Tibial nerve (tissue), 4 donors: Measurements from ENCODE around the gene TOMM6. TPM values are rescaled to one million over a fixed set of nuclear protein-coding genes. Genes with fewer than 3 reads are reported as not detected.
"Not testable (repeated sequence)": the region's sequence is repeated elsewhere in the genome, so short reads cannot be mapped to it uniquely, and the experiment has no call there.

Source experiments
- DNase-seq, 2 donors: peaks; one replicate each; pipeline ENCODE4 v3.0.0-alpha.2; 2019; ENCODE audit warnings: low spot score in 2 of 2
- H3K27ac ChIP-seq, 4 donors: fragments of 200-600 bp; sonication (generic) in 3 of 4; one replicate each; pipeline ENCODE4 v1.5.1; 2017 to 2019; ENCODE audit warnings: mild to moderate bottlenecking in 1 of 4
- H3K27me3 ChIP-seq, 2 donors: fragments of 200-600 bp; sonication (generic) in 1 of 2; one replicate each; pipeline versions ENCODE4 v1.5.1 to v1.6.0; 2017 to 2019
- H3K36me3 ChIP-seq, 3 donors: fragments of 200-600 bp; sonication (generic); one replicate each; pipeline ENCODE4 v1.5.1; 2018 to 2019
- H3K4me1 ChIP-seq, 4 donors: fragments of 200-600 bp; sonication (generic) in 3 of 4; one replicate each; pipeline ENCODE4 v1.5.1; 2017 to 2019
- H3K4me3 ChIP-seq, 4 donors: fragments of 200-600 bp; sonication (generic) in 3 of 4; one replicate each; pipeline ENCODE4 v1.5.1; 2017 to 2019; ENCODE audit warnings: mild to moderate bottlenecking in 1 of 4, moderate library complexity in 1 of 4
- H3K9me3 ChIP-seq, 4 donors: fragments of 200-600 bp; sonication (generic) in 3 of 4; one replicate each; pipeline ENCODE4 v1.5.1; 2017 to 2019
- CTCF ChIP-seq, 5 experiments: fragments of 200-600 bp in 3 of 5; fragments of 450-650 bp in 2 of 5; sonication (generic) in 3 of 5; IDR thresholded peaks; one replicate each; pipeline ENCODE4 v1.5.1; 2016 to 2019; ENCODE audit warnings: antibody characterized with exemption in 5 of 5, mild to moderate bottlenecking in 3 of 5, moderate library complexity in 2 of 5
- EP300 ChIP-seq, 2 donors: sonication (generic); formaldehyde crosslinking; IDR thresholded peaks; one replicate each; pipeline ENCODE4 v1.6.1; 2017; ENCODE audit warnings: antibody characterized with exemption in 2 of 2, mild to moderate bottlenecking in 1 of 2
- POLR2A ChIP-seq, 2 donors: fragments of 450-650 bp; IDR thresholded peaks; one replicate each; pipeline ENCODE4 v1.6.1; 2017; ENCODE audit warnings: antibody characterized with exemption in 2 of 2, mild to moderate bottlenecking in 2 of 2, moderate library complexity in 2 of 2
- WGBS, 2 donors: methylation state at CpG; one replicate each; pipeline ENCODE4 v1.1.5; 2018; 5-methylcytosine and 5-hydroxymethylcytosine counted together
- total RNA-seq, 4 donors: library from RNA; depleted of rRNA; stranded (reverse); fragments of >200 nt; gene quantifications; one replicate each; pipeline ENCODE4 v1.1.0, GENCODE V29; 2016

TOMM6 gene
- total RNA-seq, 4 donors from 2014 or later, result 76.1 to 121 (median 99.8) TPM

GRCh38 chr6:41758641-41759035 lies 28.9 kb upstream of the TOMM6 start:
- no peaks in the 10 kb centered on the region for H3K27me3 ChIP-seq
- DNase-seq, result no peak
- no peak overlapping the region for H3K27ac ChIP-seq
- WGBS, 2 donors, result 83 to 94% methylated on average over 6 of the region's 6 CpGs
- no peaks in the 10 kb centered on the region for H3K36me3 ChIP-seq
- H3K4me3 ChIP-seq, result no peak overlapping the region
- no peaks in the 10 kb centered on the region for H3K9me3 ChIP-seq
- no peaks in the 10 kb centered on the region for H3K4me1 ChIP-seq
- no peak for TF ChIP-seq EP300 (IDR thresholded peaks at IDR 0.05)
- no peak for TF ChIP-seq CTCF (IDR thresholded peaks at IDR 0.05)
- no peak for TF ChIP-seq POLR2A (IDR thresholded peaks at IDR 0.05)

- Histone ChIP-seq H3K27ac (no peak overlapping the region), H3K9me3 (no peaks in the 10 kb centered on the region), H3K36me3 (no peaks in the 10 kb centered on the region), H3K27me3 (no peaks in the 10 kb centered on the region), H3K4me1 (no peaks in the 10 kb centered on the region), H3K4me3 (no peak overlapping the region)
- 86 to 89% methylated on average over 10 to 12 of the region's 13 CpGs for WGBS, 2 donors
- DNase-seq, result no peak
- TF ChIP-seq POLR2A (IDR thresholded peaks at IDR 0.05), result no peak
- no peak for TF ChIP-seq CTCF (IDR thresholded peaks at IDR 0.05)
- no peak for TF ChIP-seq EP300 (IDR thresholded peaks at IDR 0.05)
Measured at GRCh38 chr6:41759106-41759904, 28.2 kb upstream of the TOMM6 start.

GRCh38 chr6:41759905-41760579 lies 27.5 kb upstream of the TOMM6 start:
- no peaks in the 10 kb centered on the region for H3K4me1 ChIP-seq

GRCh38 chr6:41763470-41763869 lies 24.0 kb upstream of the TOMM6 start:
- no peak overlapping the region for H3K4me3 ChIP-seq
- no peaks in the 10 kb centered on the region for H3K27me3 ChIP-seq
- no peak overlapping the region for H3K27ac ChIP-seq
- no peak for DNase-seq
- H3K9me3 ChIP-seq, result no peaks in the 10 kb centered on the region
- TF ChIP-seq CTCF (IDR thresholded peaks at IDR 0.05) (no peak), POLR2A (IDR thresholded peaks at IDR 0.05) (no peak), EP300 (IDR thresholded peaks at IDR 0.05) (no peak)
- 8 to 18% methylated on average over 2 of the region's 2 CpGs for WGBS, 2 donors
- peaks cover 0 to 3% (median 0%) of the 10 kb centered on the region in 3 donors for H3K36me3 ChIP-seq
- peaks cover 0 to 9% (median 0%) of the 10 kb centered on the region in 4 donors for H3K4me1 ChIP-seq

More at GRCh38 chr6:41759905-41760579, 27.5 kb upstream of the TOMM6 start:
- 74 to 88% methylated on average over 2 of the region's 2 CpGs for WGBS, 2 donors
- DNase-seq, result no peak
- Histone ChIP-seq H3K36me3 (no peaks in the 10 kb centered on the region), H3K27me3 (no peaks in the 10 kb centered on the region), H3K27ac (no peak overlapping the region), H3K4me3 (no peak overlapping the region), H3K9me3 (no peaks in the 10 kb centered on the region)
- TF ChIP-seq POLR2A (IDR thresholded peaks at IDR 0.05) (no peak), EP300 (IDR thresholded peaks at IDR 0.05) (no peak), CTCF (IDR thresholded peaks at IDR 0.05) (no peak)

GRCh38 chr6:41766043-41766664 lies 21.3 kb upstream of the TOMM6 start:
- DNase-seq, H3K4me1 ChIP-seq, H3K27me3 ChIP-seq, H3K9me3 ChIP-seq, H3K27ac ChIP-seq, H3K4me3 ChIP-seq: not testable (repeated sequence)
- WGBS, 2 donors, result 92% methylated on average over 4 of the region's 4 CpGs
- peaks cover 0 to 29% (median 0%) of the 10 kb centered on the region in 3 donors for H3K36me3 ChIP-seq
